ENCODE data around the gene RGS9. TPM values are rescaled to one million over a fixed set of nuclear protein-coding genes. Genes with fewer than 3 reads are reported as not detected.

RGS9 gene
- total RNA-seq, 1 donor from 2014 or later, result 3.2 TPM

GRCh38 chr17:65193716-65194293, 56.6 kb downstream of the RGS9 start:
- Mint-ChIP-seq H3K4me3 (no peak overlapping the region), H3K27ac (no peak overlapping the region), H3K36me3 (ENCODE audit: low read depth) (no peaks in the 10 kb centered on the region), H3K27me3 (peaks cover 2% of the 10 kb centered on the region), H3K4me1 (no peaks in the 10 kb centered on the region), H3K9me3 (no peaks in the 10 kb centered on the region)
- no peak for ATAC-seq (ENCODE audit: low read depth)
- CTCF ChIA-PET, result no interaction called here
- TF ChIP-seq CTCF (IDR thresholded peaks at IDR 0.05), result no peak
- intact Hi-C loops (cut with micrococcal nuclease), result loop anchor here (10.0 kb wide), 1 partner anchor 269 kb away; no protein-coding TSS in a partner anchor
- DNase-seq, result no peak
- POLR2A ChIA-PET, result interaction anchor here (0.6 to 0.9 kb wide), 2 partner anchors 40 to 231 kb away, joined by 3 read pairs; no protein-coding TSS in a partner anchor

- intact Hi-C loops (cut with micrococcal nuclease), result loop anchor here (5.0 to 10.0 kb wide), 2 partner anchors 38 to 270 kb away; no protein-coding TSS in a partner anchor
- POLR2A ChIA-PET, result no interaction called here
- Mint-ChIP-seq H3K9me3 (no peaks in the 10 kb centered on the region), H3K4me3 (no peak overlapping the region), H3K27me3 (peaks cover 2% of the 10 kb centered on the region), H3K27ac (no peak overlapping the region), H3K4me1 (no peaks in the 10 kb centered on the region), H3K36me3 (ENCODE audit: low read depth) (no peaks in the 10 kb centered on the region)
- CTCF ChIA-PET, result no interaction called here
- TF ChIP-seq CTCF (IDR thresholded peaks at IDR 0.05), result no peak
- ATAC-seq (ENCODE audit: low read depth) (no peak), DNase-seq (no peak)
Measured at GRCh38 chr17:65194670-65195334, 57.6 kb downstream of the RGS9 start.

- POLR2A ChIA-PET, result no interaction called here
- Mint-ChIP-seq H3K27ac (no peak overlapping the region), H3K27me3 (peaks cover 2% of the 10 kb centered on the region)
Measured at GRCh38 chr17:65195716-65196115, 58.5 kb downstream of the RGS9 start.

DNA sequence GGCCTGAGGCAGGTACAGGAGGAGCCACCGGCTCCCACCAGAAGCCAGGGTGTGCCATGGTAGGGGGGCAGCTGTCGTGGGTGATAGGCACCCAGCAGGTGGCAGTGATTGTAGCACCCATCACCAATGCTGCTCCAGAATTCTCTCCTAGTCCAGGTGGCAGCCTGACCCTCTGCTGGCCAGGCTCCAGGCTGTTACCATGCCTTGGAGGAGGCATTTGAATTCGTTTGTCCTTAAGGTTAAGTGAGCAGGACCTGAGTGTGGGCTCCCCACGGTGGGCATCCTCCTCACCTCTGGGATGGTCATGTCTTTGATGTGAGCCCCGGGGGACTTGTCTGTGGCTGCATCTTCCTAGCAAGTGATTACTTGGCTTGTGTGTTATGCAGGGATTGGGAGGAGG, 59.4 kb downstream of the RGS9 start:
- no peak for TF ChIP-seq CTCF (IDR thresholded peaks at IDR 0.05)
- intact Hi-C loops (cut with micrococcal nuclease), result loop anchor here (5.0 to 10.0 kb wide), 2 partner anchors 39 to 272 kb away; no protein-coding TSS in a partner anchor
- ATAC-seq (ENCODE audit: low read depth), result no peak
- no peaks in the 10 kb centered on the region for H3K36me3 Mint-ChIP-seq (ENCODE audit: low read depth)
- peaks cover 2% of the 10 kb centered on the region for H3K27me3 Mint-ChIP-seq
- H3K4me1 Mint-ChIP-seq, result no peaks in the 10 kb centered on the region
- H3K4me3 Mint-ChIP-seq, result no peak overlapping the region
- ChIA-PET POLR2A (interaction anchor here (0.6 to 1.3 kb wide), 2 partner anchors 118 to 140 kb away, joined by 3 to 5 read pairs; partner anchors contain the start of gene GNA13), CTCF (no interaction called here)
- no peaks in the 10 kb centered on the region for H3K9me3 Mint-ChIP-seq
- DNase-seq, result no peak
- H3K27ac Mint-ChIP-seq, result no peak overlapping the region

More at GRCh38 chr17:65195716-65196115, 58.5 kb downstream of the RGS9 start:
- intact Hi-C loops (cut with micrococcal nuclease), result loop anchor here (5.0 to 10.0 kb wide), 2 partner anchors 38 to 271 kb away; no protein-coding TSS in a partner anchor
- Mint-ChIP-seq H3K36me3 (ENCODE audit: low read depth) (no peaks in the 10 kb centered on the region), H3K4me1 (no peaks in the 10 kb centered on the region), H3K4me3 (no peak overlapping the region), H3K9me3 (no peaks in the 10 kb centered on the region)
- CTCF ChIA-PET, result no interaction called here
- DNase-seq (no peak), ATAC-seq (ENCODE audit: low read depth) (no peak)
- TF ChIP-seq CTCF (IDR thresholded peaks at IDR 0.05), result no peak

GRCh38 chr17:65197201-65197600, 60.0 kb downstream of the RGS9 start:
- Mint-ChIP-seq H3K27ac (no peak overlapping the region), H3K4me3 (no peak overlapping the region), H3K4me1 (no peaks in the 10 kb centered on the region), H3K9me3 (no peaks in the 10 kb centered on the region), H3K27me3 (peaks cover 2% of the 10 kb centered on the region), H3K36me3 (ENCODE audit: low read depth) (no peaks in the 10 kb centered on the region)
- TF ChIP-seq CTCF (IDR thresholded peaks at IDR 0.05), result no peak
- ChIA-PET CTCF (interaction anchor here (1.4 kb wide), 2 partner anchors 11 to 97 kb away, joined by 3 to 7 read pairs; no protein-coding TSS in a partner anchor), POLR2A (interaction anchor here (0.9 to 1.3 kb wide), 2 partner anchors 74 to 140 kb away, joined by 3 to 5 read pairs; partner anchors contain the start of gene GNA13)
- intact Hi-C loops (cut with micrococcal nuclease), result loop anchor here (5.0 to 10.0 kb wide), 2 partner anchors 40 to 272 kb away; no protein-coding TSS in a partner anchor
- DNase-seq (no peak), ATAC-seq (ENCODE audit: low read depth) (no peak)

All from activated B cell treated with CpG ODN at 0.5 μM for 24 hours (primary cell).